GM19397 (cell line): ENCODE measurements around the gene SLC35B2.

Experiments used
- ATAC-seq: cut with Tn5 transposase; IDR thresholded peaks from one replicate; pipeline ENCODE4 v1.9.1; 2021; ENCODE audit warnings: mild to moderate bottlenecking, moderate library complexity; ENCODE audit not compliant: unreplicated experiment

SLC35B2 gene

DNA sequence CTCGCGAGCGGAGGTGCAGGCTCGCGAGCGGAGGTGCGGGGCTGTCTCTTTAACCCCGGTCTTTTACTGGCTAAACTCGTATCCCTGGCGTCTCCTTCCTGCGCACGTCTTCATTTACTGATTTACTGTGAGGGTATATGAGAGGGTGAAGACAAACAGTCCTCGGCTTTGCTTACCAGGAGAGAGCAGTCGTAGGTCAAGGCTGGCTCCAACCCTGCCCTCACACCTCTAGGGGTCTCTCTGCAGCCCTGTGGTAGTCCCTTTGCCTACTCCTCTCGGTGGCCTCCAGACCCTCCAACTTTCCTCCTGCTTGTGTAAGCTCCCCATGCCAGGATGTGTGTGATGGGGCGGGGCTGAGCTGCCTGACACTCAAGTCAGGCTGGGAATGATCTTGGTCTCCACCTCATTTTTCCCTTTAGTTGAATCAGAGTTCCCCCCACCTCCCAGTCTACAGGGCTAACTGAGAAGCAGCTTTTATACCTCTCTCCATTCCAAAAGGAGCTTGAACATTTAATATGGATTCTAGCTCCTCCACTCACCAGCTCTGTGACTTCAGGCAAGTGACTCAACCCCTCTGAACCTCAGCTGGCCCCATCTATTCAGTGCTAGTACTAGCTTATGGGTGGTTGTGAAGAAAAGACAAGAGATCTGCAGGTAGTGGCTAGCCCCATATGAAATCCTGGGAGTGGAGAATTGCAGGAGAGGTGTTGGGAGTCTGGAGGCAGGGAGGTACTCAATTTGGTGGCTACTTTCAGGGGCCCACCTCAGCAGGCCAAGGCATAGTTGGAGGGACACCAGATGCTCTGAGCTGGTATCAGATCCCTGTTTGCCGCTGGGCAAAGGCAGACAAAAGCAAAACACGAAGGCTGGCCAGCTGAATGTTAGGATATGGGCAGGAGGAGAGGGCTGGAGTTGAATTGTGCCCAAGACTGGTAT is 33.0 kb downstream of the SLC35B2 start:
- ATAC-seq = no peak

DNA sequence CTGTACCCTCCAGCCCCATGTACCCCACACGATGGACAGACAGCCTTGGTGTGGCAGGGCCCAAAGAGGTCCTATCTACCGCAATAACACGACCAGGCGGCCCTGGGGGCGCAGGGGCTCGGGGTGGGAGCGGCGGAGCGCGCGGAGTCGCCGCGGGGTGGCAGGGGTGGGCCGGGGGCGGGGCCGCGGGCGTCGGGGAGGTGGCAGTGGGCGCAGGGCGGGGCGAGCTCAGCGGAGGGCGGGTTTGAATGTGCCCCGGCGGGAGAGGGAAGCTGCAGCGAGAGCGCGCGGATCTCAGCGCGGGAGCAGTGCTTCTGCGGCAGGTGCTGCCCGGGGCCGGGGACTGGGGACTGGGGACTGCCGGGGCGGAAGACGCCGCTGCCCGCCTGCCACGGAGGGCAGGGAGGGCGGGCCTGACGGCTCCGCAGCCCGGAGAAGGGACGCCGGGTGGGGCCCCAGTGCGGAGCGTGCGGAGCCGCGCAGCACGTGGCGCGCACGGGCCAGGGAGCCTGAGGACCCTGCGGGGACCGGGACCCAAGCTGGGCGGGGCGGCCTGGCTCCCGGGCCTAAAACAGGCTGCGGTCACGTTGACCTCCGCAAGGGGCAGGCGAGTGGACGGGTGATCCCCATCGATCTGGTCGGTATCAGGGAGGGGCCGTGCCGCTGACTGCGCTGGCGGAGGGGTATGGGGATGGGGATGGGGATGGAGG is 33.9 kb downstream of the SLC35B2 start, which contains the start of gene SLC29A1:
SLC29A1 (plus strand) TSS at position 277 of the 710 bp plus-strand sequence. CDS start 3,719 bp downstream, outside the sequence.
- ATAC-seq = peak; percentile 44

DNA sequence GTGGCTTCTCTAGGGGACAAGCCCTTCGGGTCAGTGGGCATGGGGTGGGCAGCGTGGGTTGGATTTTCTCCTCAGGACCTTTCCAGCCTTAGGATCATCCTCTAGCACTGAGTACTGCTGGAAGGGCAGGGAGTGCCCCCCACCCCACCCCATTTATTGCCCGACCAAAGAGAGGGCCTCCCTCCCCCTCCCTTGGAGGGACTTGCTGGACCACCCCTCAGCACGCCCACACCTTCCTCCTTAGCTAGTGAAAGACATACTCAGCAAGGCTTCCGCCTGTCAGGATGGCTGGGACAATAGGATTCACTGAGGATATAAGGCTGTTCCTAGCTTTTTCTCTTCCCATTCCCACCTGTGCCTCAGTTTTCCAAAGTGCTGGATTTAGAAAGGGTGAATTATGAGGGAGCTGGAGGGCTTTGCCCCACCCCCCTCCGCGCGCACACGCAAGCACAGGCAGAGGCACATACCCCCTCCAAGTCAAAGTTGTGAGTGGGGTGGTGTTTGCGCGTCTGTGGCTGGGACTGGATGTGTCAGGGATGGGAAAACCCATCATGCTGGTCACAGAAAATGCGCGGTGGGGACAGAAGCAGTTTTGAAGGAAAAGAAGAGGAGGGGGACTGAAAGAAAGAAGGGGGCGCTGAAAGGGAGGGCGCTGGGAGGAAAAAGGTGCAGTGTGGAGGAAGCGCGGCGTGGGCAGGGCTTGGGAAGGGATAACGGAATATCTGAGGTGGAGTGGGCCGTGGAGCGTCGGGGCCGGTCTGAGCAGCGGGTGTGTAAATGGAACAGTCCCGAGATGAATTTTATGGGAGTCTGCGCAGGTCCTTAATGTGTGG is 34.6 kb downstream of the SLC35B2 start:
- ATAC-seq = no peak

DNA sequence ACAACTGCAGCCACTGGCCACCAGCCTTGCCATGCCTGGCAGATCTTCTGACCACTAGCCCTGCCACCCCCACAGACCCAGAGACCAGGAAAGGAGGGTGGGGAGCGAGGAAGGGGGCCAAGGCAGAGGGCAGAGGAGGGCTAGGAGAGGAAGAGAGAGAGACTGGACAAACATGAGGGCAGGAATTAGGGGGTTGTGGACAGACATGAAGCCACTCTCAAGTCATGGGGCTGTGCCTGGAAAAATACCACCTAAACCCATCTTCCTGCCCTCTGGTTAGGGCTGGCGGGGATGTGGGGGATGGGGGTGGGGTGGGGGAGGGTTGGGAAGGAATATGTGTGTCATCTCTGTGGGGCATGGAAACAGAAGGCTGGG is 35.4 kb downstream of the SLC35B2 start:
- ATAC-seq = no peak

GRCh38 chr6:44221291-44221960 is 35.9 kb downstream of the SLC35B2 start:
- peak; percentile 29 for ATAC-seq

- no peak for ATAC-seq
Measured at GRCh38 chr6:44220913-44221290, 36.4 kb downstream of the SLC35B2 start.

DNA sequence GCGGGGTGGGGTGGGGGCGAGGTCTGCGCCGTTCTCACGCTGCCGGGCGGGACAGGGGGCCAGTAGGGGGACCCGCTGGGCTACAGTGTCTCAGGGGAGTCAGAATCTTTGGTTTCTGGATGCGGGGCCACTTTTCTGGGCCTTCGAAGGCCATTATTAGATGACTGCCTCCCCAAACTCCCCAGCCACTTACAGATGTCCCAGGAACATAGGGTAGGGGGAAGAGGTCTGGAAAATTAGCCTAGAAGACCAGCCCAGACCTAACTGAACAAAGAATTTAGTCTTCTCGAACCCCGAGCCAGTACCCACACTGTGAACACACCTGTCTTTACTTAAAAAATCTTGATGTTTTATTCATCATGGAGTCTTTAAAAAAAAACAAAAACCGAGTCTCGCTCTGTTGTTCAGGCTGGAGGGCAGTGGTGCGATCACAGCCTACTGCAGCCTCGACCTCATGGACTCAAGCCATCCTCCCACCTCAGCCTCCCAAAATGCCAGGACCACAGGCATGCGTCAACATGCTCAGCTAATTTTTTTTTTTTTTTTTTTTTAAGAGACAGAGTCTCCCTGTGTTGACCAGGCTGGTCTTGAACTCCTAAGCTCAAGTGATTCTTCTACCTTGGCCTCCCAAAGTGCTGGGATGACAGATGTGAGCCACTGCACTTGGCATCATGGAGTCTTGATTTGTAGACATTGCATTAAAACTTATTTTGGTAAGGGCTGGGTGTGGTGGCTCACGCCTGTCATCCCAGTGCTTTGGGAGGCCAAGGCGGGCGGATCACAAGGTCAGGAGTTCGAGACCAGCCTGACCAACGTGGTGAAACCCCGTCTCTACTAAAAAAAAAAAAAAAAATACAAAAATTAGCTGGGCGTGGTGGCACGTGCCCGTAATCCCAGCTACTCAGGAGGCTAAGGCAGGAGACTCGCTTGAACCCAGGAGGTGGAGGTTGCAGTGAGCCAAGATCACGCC is 37.2 kb downstream of the SLC35B2 start:
- no peak for ATAC-seq

DNA sequence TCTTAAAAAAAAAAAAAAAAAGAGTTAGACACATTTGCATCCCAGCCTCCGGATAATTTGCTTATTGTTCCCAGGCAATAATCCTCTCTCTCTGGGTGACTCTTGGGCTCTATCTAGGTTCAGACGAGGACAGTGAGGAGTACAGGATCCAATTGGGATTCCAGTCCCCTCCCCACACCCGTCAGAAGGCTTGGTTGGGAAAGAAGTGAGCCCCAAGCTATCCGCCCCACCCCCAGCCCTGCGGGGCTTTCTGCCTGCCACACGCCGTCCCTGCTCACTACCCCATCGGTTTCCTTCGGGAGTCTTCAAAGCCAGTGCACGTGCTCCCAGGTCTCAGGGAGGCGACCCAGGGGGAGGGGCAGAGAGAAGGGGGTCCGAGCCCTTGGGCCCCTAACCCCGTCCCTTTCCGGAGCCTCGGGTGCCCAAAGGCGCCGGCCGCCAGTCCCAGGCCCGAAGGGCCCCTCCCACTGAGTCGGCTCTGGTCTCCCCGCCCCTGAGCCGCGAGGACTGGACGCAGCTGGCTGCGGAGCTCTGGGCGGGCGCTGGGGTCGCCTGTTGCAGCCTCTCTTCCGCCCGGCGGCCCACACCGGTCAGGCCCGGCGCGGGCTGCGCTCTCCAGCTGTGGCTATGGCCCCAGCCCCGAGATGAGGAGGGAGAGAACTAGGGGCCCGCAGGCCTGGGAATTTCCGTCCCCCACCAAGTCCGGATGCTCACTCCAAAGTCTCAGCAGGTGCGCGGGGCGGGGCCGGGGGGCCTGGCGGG is 38.1 kb downstream of the SLC35B2 start:
- ATAC-seq = peak; percentile 55

DNA sequence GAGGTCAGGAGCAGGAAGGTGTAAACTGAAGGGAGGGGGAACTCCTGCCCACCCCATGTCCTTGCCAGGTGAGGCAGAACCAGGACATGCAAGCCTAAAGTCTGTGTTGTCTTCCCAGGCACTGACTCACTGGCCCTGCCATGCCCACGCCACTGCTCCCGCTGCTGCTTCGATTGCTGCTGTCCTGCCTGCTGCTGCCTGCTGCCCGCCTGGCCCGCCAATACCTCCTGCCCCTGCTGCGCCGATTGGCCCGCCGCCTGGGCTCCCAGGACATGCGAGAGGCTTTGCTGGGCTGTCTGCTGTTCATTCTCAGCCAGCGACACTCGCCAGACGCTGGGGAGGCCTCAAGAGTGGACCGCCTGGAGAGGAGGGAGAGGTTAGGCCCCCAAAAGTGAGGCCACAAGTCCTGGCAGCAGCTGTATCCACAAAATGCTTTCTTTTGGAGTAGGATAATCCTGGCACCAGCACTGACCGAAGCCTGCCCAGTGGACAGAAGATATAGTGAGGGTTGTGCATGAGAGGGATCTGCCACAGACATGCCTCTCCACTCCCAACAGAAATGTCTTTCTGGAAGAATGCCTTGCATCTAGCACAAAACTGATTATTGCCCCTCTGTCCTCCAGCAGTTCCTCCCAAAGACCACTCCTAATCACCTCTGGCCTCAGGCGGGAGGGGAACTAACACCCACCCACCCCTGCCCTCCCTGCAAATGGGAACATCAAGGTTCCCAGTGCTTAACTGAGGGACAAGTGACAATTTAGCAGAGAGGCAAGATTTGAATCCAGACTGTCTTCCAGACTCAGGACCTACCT is 39.8 kb downstream of the SLC35B2 start:
- no peak for ATAC-seq

DNA sequence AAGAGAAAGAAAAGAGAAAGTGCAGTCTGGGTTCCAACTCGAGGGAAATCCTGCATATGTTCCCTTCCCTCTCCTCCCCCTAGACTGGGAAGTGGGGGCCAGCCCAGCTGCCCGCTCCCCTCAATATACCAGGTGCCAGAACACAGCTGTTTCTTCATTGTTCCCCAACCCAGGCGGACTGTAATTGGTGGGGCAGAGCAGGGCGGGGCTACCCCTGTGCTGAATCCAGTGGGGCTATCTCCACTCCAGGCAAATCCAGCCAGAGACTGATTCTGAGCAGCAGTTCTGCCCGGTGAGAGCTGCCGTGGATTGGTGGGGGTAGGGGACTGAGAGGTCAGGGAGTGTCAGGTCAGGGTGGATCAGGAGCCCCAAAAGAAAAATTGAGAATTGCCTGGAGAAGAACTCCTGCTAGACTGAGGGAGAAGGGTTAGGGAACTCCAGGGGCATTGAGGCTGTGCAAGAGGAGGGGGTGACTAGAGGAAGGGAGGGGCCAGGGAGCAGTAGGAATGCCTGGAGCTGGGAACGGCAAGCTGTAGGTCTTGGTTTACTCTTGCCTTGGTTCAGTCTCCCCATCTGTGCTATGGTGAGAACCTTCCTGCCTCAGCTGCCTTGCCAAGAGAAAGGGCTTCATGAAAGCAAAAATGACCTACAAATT is 40.5 kb downstream of the SLC35B2 start, which contains the start of gene MYMX:
MYMX (plus strand) TSS at position 250 of the 655 bp plus-strand sequence. CDS start 546 bp downstream, outside the sequence.
- no peak for ATAC-seq

GRCh38 chr6:44214307-44214706 is 43.0 kb downstream of the SLC35B2 start:
- no peak for ATAC-seq

GRCh38 chr6:44211284-44211683 is 46.0 kb downstream of the SLC35B2 start:
- no peak for ATAC-seq

DNA sequence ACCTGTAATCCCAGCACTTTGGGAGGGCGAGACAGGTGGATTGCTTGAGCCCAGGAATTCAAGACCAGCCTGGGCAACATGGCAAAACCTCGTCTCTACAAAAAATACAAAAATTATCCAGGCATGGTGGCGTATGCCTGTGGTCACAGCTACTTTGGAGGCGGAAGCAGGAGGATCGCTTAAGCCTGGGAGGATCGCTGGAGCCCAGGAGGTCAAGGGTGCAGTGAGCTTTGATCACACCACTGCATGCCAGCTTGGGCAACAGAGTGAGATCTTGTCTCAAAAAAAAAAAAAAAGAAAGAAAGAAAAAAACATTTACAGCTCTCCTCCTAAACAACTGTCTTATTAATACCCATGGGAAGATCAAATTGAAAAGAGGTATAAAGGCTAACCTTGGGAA is 49.4 kb downstream of the SLC35B2 start:
- no peak for ATAC-seq
